HepG2 (cell line): ENCODE results near the gene LPAR1.

Experiments
- TAF1 ChIP-seq: sonication (generic); formaldehyde crosslinking; IDR thresholded peaks from 2 replicates; pipeline ENCODE4 v1.4.0; 2020; ENCODE audit warnings: missing genetic modification reagents
- TOPORS ChIP-seq: sonication (generic); formaldehyde crosslinking; IDR thresholded peaks from 2 replicates; pipeline ENCODE4 v1.8.0; 2023; ENCODE audit warnings: mild to moderate bottlenecking, missing genetic modification reagents

GRCh38 chr9:110850401-110851135, 187.7 kb downstream of the LPAR1 start:
- TF ChIP-seq TAF1 = no peak
- TF ChIP-seq TOPORS (CRISPR knock-in tag) = no peak
